Endothelial cell of umbilical vein (primary cell): ENCODE measurements around the gene SYT2. TPM values are rescaled to one million over a fixed set of nuclear protein-coding genes. Genes with fewer than 3 reads are reported as not detected.

Experiments used
- BruUV-seq: library from RNA; stranded (reverse); fragments of 400-500 nt; replicated peaks from 2 replicates; lab custom pipeline; 2021; lab: Mats Ljungman, UMichigan
- CTCF ChIA-PET: fragments of 300-600, 350-600 bp; sonication (Branson Sonifier 250); formaldehyde crosslinking; loops from one replicate; lab custom pipeline; 2021; ENCODE audit warnings: antibody characterized with exemption, inconsistent platforms; lab: Charles Lee
- POLR2A ChIA-PET: fragments of 300-600, 350-600 bp; sonication (Branson Sonifier 250); formaldehyde crosslinking; loops from one replicate; lab custom pipeline; 2021; ENCODE audit warnings: antibody characterized with exemption, inconsistent platforms; lab: Charles Lee
- DNase-seq: peaks from one replicate; pipeline ENCODE4 v3.0.0-alpha.2; 2011; ENCODE audit warnings: low read depth, low spot score
- FAIRE-seq: peaks from 2 replicates; lab custom pipeline; 2011; peaks lifted over from hg19 to GRCh38; lab: Jason Lieb, UNC
- H2AFZ ChIP-seq: 2 replicates; pipeline ENCODE4 v1.6.0; 2012; ENCODE audit warnings: low read depth, low read length, control low read depth, inconsistent platforms
- H3K27ac ChIP-seq: 2 replicates; pipeline ENCODE4 v1.5.1; 2011; ENCODE audit warnings: low read depth, mild to moderate bottlenecking, control low read depth, low read length, moderate library complexity; ENCODE audit not compliant: insufficient read depth
- H3K27me3 ChIP-seq, 2 experiments: 2 replicates each; pipeline versions ENCODE4 v1.6.0 to v1.6.1; 2011; ENCODE audit warnings: low read length in 2 of 2, mixed read lengths in 1 of 2; ENCODE audit not compliant: control insufficient read depth in 2 of 2, insufficient read depth in 2 of 2
- H3K36me3 ChIP-seq, 2 experiments: 2 replicates in 1 of 2; 3 replicates in 1 of 2; pipeline ENCODE4 v1.5.1; 2011; ENCODE audit warnings: low read length in 2 of 2, mild to moderate bottlenecking in 1 of 2, moderate library complexity in 1 of 2; ENCODE audit not compliant: control insufficient read depth in 2 of 2, insufficient read depth in 2 of 2; ENCODE audit errors: extremely low read depth in 1 of 2
- H3K4me1 ChIP-seq: 3 replicates; pipeline ENCODE4 v1.5.1; 2011; ENCODE audit warnings: mild to moderate bottlenecking, low read length; ENCODE audit not compliant: control insufficient read depth, insufficient read depth; ENCODE audit errors: extremely low read depth
- H3K4me2 ChIP-seq: 2 replicates; pipeline ENCODE4 v1.6.1; 2011; ENCODE audit warnings: low read length, control low read depth, mixed read lengths; ENCODE audit not compliant: insufficient read depth
- H3K4me3 ChIP-seq, 3 experiments: fragments of 200-600 bp in 1 of 3; sonication (generic), shearing (Covaris generic) in 1 of 3; replicated peaks in 1 of 3; 2 replicates each; pipeline ENCODE4 v1.5.1; 2011 to 2016; ENCODE audit warnings: control low read depth in 3 of 3, low read length in 3 of 3, mild to moderate bottlenecking in 2 of 3, inconsistent platforms in 1 of 3, low read depth in 1 of 3, moderate library complexity in 1 of 3; ENCODE audit not compliant: insufficient read depth in 1 of 3
- H3K79me2 ChIP-seq: 2 replicates; pipeline ENCODE4 v1.6.0; 2012; ENCODE audit warnings: low read length, inconsistent platforms; ENCODE audit not compliant: control insufficient read depth, insufficient read depth
- H3K9ac ChIP-seq: replicated peaks from 2 replicates; pipeline ENCODE3; 2011; ENCODE audit warnings: low read length, control low read depth; ENCODE audit not compliant: insufficient read depth; ENCODE audit errors: extremely low read depth
- H3K9me1 ChIP-seq: replicated peaks from 3 replicates; pipeline ENCODE4 v1.6.0; 2011; ENCODE audit warnings: mild to moderate bottlenecking, low read length; ENCODE audit not compliant: control insufficient read depth, insufficient read depth; ENCODE audit errors: extremely low read depth
- H3K9me3 ChIP-seq: replicated peaks from 2 replicates; pipeline ENCODE4 v1.5.1; 2012; ENCODE audit warnings: low read length, inconsistent platforms; ENCODE audit not compliant: control insufficient read depth, insufficient read depth
- H4K20me1 ChIP-seq: replicated peaks from 2 replicates; pipeline ENCODE3; 2011; ENCODE audit warnings: mild to moderate bottlenecking, low read length; ENCODE audit not compliant: control insufficient read depth, insufficient read depth; ENCODE audit errors: extremely low read depth
- EZH2 ChIP-seq: IDR thresholded peaks from 2 replicates; pipeline ENCODE4 v1.6.1; 2012; ENCODE audit warnings: borderline replicate concordance, low read depth, mild to moderate bottlenecking, moderate library complexity, low read length, inconsistent platforms; ENCODE audit not compliant: severe bottlenecking
- FOS ChIP-seq: IDR thresholded peaks from 2 replicates; pipeline ENCODE4 v1.6.1; 2011; ENCODE audit warnings: mild to moderate bottlenecking, low read length, moderate library complexity, borderline replicate concordance; ENCODE audit not compliant: insufficient read depth
- GATA2 ChIP-seq: IDR thresholded peaks from 2 replicates; pipeline ENCODE4 v1.7.0; 2011; ENCODE audit warnings: low read depth, mild to moderate bottlenecking, moderate library complexity, mixed read lengths, low read length; ENCODE audit not compliant: insufficient read length, insufficient read depth
- JUN ChIP-seq: IDR thresholded peaks from 2 replicates; pipeline ENCODE4 v1.6.1; 2011; ENCODE audit warnings: borderline replicate concordance, low read depth; ENCODE audit not compliant: insufficient read length, insufficient read depth
- MYC ChIP-seq: IDR thresholded peaks from one replicate; pipeline ENCODE4 v1.6.1; 2011; ENCODE audit warnings: mild to moderate bottlenecking, low read depth, low read length
- POLR2A ChIP-seq: IDR thresholded peaks from 2 replicates; pipeline ENCODE4 v1.6.1; 2012; ENCODE audit warnings: low read depth, mild to moderate bottlenecking, control low read depth, low read length
- POLR2AphosphoS5 ChIP-seq: IDR thresholded peaks from 2 replicates; pipeline ENCODE4 v1.6.1; 2012; ENCODE audit warnings: low read depth, mild to moderate bottlenecking, control low read depth, low read length, moderate library complexity; ENCODE audit not compliant: insufficient read depth
- dilution Hi-C: fragments of 300-500 bp; cut with MboI; formaldehyde crosslinking; loops from one replicate; pipeline ENCODE4 v1.15.0; 2019; ENCODE audit warnings: low sequenced_read_pairs; ENCODE audit not compliant: extremely low pct_ligation_motif_present
- intact Hi-C: fragments of 100-400 bp; cut with micrococcal nuclease; formaldehyde crosslinking; loops from one replicate; pipeline ENCODE4 v1.10.0; 2022
- polyA plus RNA-seq, 4 experiments: library from polyadenylated mRNA; depleted of rRNA in 3 of 4; stranded (reverse) in 3 of 4; unstranded in 1 of 4; fragments of >200 nt; gene quantifications; 2 replicates each; pipeline versions ENCODE4 v1.2.1 to v1.2.3, GENCODE V29; 2011 to 2012; ENCODE audit warnings: missing spikeins in 1 of 4
- total RNA-seq: library from RNA; stranded (reverse); gene quantifications from 2 replicates; pipeline ENCODE4 v1.2.3, GENCODE V29; 2021
- TF ChIP-seq, protein P1 (sequence below): IDR thresholded peaks from 2 replicates; pipeline ENCODE4 v1.6.1; 2011; ENCODE audit not compliant: insufficient read depth, insufficient read length
- TF ChIP-seq, protein P2 (sequence below), 2 donors: IDR thresholded peaks; 1 replicate in 1 of 2; 2 replicates in 1 of 2; pipeline ENCODE4 v1.5.1; 2011; ENCODE audit warnings: low read length in 2 of 2, mild to moderate bottlenecking in 2 of 2, moderate library complexity in 2 of 2, control low read depth in 1 of 2, inconsistent platforms in 1 of 2, low read depth in 1 of 2; ENCODE audit not compliant: insufficient read depth in 1 of 2; ENCODE audit errors: extremely low read depth in 1 of 2

SYT2 gene
- total and polyA plus RNA-seq, 2 donors (not counting 3 experiments of a cell fraction or from before 2014, with no cell fraction given): not detected

DNA sequence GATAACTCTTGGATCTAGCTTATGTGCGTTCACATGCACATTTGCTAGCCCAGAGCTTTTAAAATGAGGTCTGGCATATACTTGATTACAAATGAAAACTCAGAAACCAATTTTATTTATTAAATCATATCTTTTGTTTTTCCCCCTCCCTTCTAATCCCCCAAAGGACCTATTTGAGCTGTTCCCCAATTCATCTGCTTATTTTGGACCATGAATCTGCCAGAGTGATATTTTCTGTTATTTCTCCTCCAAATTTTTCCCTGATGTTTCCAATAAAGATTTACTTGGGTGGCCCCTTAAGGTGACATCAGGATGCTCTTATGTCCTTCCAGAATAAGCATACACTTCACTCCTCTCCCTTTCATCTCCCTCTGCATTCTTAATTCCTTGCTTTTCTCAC, 123.4 kb downstream of the SYT2 start:
- CTCF ChIA-PET: interaction anchor here (0.6 to 3.2 kb wide), 4 partner anchors 13 to 86 kb away, joined by 3 to 38 read pairs (median 12); no protein-coding TSS in a partner anchor
- no peak overlapping the region for H2AFZ ChIP-seq
- no peak for DNase-seq
- BruUV-seq: no TSS peak
- no peaks in the 10 kb centered on the region for H3K9me3 ChIP-seq
- H3K4me1 ChIP-seq: peaks cover 41% of the 10 kb centered on the region
- no peaks in the 10 kb centered on the region for H3K27me3 ChIP-seq
- no peak for TF ChIP-seq GATA2
- intact Hi-C loops (no loop called here), dilution Hi-C loops (no loop called here)
- no peak for FAIRE-seq
- H3K36me3 ChIP-seq: no peaks in the 10 kb centered on the region
- H3K4me2 ChIP-seq: peak overlapping the region; percentile 16
- H3K27ac ChIP-seq: peak overlapping the region; percentile 11
- no peaks in the 10 kb centered on the region for H3K9me1 ChIP-seq
- no peaks in the 10 kb centered on the region for H4K20me1 ChIP-seq
- no peaks in the 10 kb centered on the region for H3K79me2 ChIP-seq
- no peak overlapping the region for H3K4me3 ChIP-seq
- POLR2A ChIA-PET: no interaction called here
- H3K9ac ChIP-seq: no peak overlapping the region

DNA sequence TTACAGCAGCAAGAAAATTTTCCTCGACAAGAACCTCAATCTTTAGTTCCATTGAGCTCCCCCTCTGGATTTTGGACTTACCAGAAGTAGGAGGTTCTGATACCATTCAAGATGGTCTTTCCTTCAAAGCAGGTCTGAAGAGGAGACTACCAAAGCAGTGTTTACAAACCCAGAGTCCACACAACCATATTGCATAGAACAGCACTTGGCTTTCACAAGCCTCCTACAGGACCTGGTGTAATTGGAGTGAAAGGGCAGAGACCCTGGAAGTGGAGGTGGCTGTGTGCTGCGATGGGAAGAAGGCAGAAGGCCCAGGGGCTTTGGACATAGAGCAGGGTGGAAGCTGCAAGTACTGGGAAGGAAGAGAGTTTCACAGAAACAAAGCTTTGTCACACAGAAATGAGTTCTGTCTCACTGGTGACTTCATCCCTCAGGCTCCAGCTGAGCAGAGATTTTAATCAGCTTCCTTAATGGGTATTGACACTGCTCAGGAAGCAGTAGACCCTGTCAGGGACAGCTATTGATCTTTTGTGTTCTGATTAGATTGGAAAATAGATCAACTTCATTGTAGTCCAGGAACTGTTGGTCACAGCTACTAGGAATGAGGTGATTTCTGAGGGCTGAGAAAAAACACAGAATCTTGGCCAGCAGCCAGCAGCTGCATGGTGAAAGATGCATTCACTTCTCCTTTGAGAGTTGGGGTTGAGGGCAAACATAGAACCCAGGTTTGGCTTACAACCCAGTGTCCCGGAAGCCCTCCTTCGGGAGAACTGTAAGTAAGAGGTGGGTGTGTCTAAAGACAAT, 124.0 kb downstream of the SYT2 start:
- Histone ChIP-seq H3K4me2 (peak overlapping the region; percentile 16), H3K9me3 (no peaks in the 10 kb centered on the region), H3K36me3 (no peaks in the 10 kb centered on the region), H2AFZ (no peak overlapping the region), H3K27ac (peak overlapping the region; percentile 11), H3K9ac (peak overlapping the region; percentile 1), H3K4me1 (peaks cover 41% of the 10 kb centered on the region), H3K27me3 (no peaks in the 10 kb centered on the region), H4K20me1 (no peaks in the 10 kb centered on the region), H3K79me2 (no peaks in the 10 kb centered on the region), H3K4me3 (no peak overlapping the region), H3K9me1 (no peaks in the 10 kb centered on the region)
- intact Hi-C loops (no loop called here), dilution Hi-C loops (no loop called here)
- ChIA-PET POLR2A (no interaction called here), CTCF (interaction anchor here (0.6 to 3.2 kb wide), 7 partner anchors 9 to 134 kb away, joined by 3 to 38 read pairs (median 4); no protein-coding TSS in a partner anchor)
- no TSS peak for BruUV-seq
- DNase-seq (peak; percentile 62), FAIRE-seq (peak; percentile 90)
- no peak for TF ChIP-seq MYC
- no peak for TF ChIP-seq EZH2
- TF ChIP-seq, protein P1, sequence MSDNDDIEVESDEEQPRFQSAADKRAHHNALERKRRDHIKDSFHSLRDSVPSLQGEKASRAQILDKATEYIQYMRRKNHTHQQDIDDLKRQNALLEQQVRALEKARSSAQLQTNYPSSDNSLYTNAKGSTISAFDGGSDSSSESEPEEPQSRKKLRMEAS: no peak
- no peak for TF ChIP-seq POLR2A
- TF ChIP-seq, protein P2, sequence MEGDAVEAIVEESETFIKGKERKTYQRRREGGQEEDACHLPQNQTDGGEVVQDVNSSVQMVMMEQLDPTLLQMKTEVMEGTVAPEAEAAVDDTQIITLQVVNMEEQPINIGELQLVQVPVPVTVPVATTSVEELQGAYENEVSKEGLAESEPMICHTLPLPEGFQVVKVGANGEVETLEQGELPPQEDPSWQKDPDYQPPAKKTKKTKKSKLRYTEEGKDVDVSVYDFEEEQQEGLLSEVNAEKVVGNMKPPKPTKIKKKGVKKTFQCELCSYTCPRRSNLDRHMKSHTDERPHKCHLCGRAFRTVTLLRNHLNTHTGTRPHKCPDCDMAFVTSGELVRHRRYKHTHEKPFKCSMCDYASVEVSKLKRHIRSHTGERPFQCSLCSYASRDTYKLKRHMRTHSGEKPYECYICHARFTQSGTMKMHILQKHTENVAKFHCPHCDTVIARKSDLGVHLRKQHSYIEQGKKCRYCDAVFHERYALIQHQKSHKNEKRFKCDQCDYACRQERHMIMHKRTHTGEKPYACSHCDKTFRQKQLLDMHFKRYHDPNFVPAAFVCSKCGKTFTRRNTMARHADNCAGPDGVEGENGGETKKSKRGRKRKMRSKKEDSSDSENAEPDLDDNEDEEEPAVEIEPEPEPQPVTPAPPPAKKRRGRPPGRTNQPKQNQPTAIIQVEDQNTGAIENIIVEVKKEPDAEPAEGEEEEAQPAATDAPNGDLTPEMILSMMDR (IDR thresholded peaks at IDR 0.05; ENCODE audit: extremely low read depth in 1 of 2, insufficient read depth in 1 of 2, low read depth in 1 of 2, low read length in 2 of 2): no peak
- no peak for TF ChIP-seq FOS
- TF ChIP-seq POLR2AphosphoS5: no peak
- TF ChIP-seq JUN: peak; percentile 30
- peak; percentile 94 for TF ChIP-seq GATA2
